Prostate gland (tissue), 2 donors: ENCODE measurements around the gene TMTC1. TPM values are rescaled to one million over a fixed set of nuclear protein-coding genes. Genes with fewer than 3 reads are reported as not detected.
A peak's percentile ranks its signal among the peaks of the same experiment; 100 is the strongest.

Source experiments
- DNase-seq: peaks from one replicate; pipeline ENCODE4 v3.0.0-alpha.2; 2019; ENCODE audit warnings: low spot score
- H3K27ac ChIP-seq, 2 donors: fragments of 200-600 bp; sonication (generic); 2 replicates each; pipeline ENCODE4 v1.5.1; 2017 to 2019
- H3K27me3 ChIP-seq: fragments of 200-600 bp; sonication (generic); replicated peaks from 2 replicates; pipeline ENCODE4 v1.5.1; 2019; ENCODE audit not compliant: insufficient read depth
- H3K36me3 ChIP-seq, 2 donors: fragments of 200-600 bp; sonication (generic); 1 replicate in 1 of 2; 2 replicates in 1 of 2; pipeline versions ENCODE4 v1.5.1 to v1.8.1; 2017 to 2019
- H3K4me1 ChIP-seq: fragments of 200-600 bp; sonication (generic); replicated peaks from 2 replicates; pipeline ENCODE4 v1.5.1; 2019
- H3K4me3 ChIP-seq, 2 donors: fragments of 200-600 bp; sonication (generic); 2 replicates each; pipeline ENCODE4 v1.5.1; 2017 to 2019
- H3K9me3 ChIP-seq: fragments of 200-600 bp; sonication (generic); 2 replicates; pipeline ENCODE4 v1.5.1; 2017
- POLR2A ChIP-seq: fragments of 450-650 bp; IDR thresholded peaks from one replicate; pipeline ENCODE4 v1.6.1; 2016; ENCODE audit warnings: antibody characterized with exemption, mild to moderate bottlenecking
- POLR2AphosphoS5 ChIP-seq: sonication (generic); formaldehyde crosslinking; IDR thresholded peaks from one replicate; pipeline ENCODE4 v1.6.1; 2017; ENCODE audit warnings: antibody characterized with exemption
- WGBS: methylation state at CpG from one replicate; pipeline ENCODE4 v1.1.5; 2018; 5-methylcytosine and 5-hydroxymethylcytosine counted together
- intact Hi-C: fragments of 100-400 bp; cut with DNase I; formaldehyde crosslinking; loops from one replicate; pipeline ENCODE4 v1.14.2; 2022
- total RNA-seq, 2 donors: library from RNA; depleted of rRNA; stranded (reverse); fragments of >200 nt; gene quantifications; one replicate each; pipeline ENCODE4 v1.1.0, GENCODE V29; 2016
- TF ChIP-seq, protein P1 (sequence below), 4 experiments: fragments of 200-600 bp in 2 of 4; fragments of 450-650 bp in 2 of 4; sonication (generic) in 2 of 4; IDR thresholded peaks; 1 replicate in 3 of 4; 2 replicates in 1 of 4; pipeline ENCODE4 v1.5.1; 2016 to 2019; ENCODE audit warnings: antibody characterized with exemption in 4 of 4, mild to moderate bottlenecking in 2 of 4, moderate library complexity in 2 of 4

The TMTC1 gene
- total RNA-seq, 2 donors from 2014 or later = 12.9 to 25.2 TPM

DNA sequence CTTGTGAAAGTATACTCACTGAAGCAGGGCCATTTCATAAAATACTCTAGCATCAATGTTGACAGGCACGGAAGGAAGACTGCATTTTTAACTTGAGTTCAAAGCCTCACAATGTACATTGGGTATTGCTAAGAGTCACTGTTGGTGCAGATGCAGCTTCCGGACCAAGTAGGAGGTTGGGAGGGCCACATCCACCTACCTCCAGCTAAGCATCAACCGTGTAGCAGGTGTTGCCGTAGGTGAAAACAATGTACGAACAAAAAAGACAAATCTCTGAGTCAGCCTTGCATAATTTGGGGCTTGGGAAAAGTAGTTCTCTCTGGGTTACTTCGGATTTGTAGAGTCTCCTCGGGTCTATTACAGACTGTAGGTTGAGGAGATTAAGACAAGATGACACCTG lies 48.1 kb downstream of the TMTC1 start:
- no peak for TF ChIP-seq POLR2A
- no peak for TF ChIP-seq POLR2AphosphoS5
- TF ChIP-seq, protein P1, sequence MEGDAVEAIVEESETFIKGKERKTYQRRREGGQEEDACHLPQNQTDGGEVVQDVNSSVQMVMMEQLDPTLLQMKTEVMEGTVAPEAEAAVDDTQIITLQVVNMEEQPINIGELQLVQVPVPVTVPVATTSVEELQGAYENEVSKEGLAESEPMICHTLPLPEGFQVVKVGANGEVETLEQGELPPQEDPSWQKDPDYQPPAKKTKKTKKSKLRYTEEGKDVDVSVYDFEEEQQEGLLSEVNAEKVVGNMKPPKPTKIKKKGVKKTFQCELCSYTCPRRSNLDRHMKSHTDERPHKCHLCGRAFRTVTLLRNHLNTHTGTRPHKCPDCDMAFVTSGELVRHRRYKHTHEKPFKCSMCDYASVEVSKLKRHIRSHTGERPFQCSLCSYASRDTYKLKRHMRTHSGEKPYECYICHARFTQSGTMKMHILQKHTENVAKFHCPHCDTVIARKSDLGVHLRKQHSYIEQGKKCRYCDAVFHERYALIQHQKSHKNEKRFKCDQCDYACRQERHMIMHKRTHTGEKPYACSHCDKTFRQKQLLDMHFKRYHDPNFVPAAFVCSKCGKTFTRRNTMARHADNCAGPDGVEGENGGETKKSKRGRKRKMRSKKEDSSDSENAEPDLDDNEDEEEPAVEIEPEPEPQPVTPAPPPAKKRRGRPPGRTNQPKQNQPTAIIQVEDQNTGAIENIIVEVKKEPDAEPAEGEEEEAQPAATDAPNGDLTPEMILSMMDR (IDR thresholded peaks at IDR 0.05) = no peak
- intact Hi-C loops = loop anchor here (2.0 kb wide), 1 partner anchor 47 kb away; the partner anchor contains the start of gene TMTC1
- DNase-seq = no peak
- no peaks in the 10 kb centered on the region for H3K27me3 ChIP-seq
- no peaks in the 10 kb centered on the region for H3K4me1 ChIP-seq
- H3K27ac ChIP-seq = no peak overlapping the region
- no peaks in the 10 kb centered on the region for H3K36me3 ChIP-seq
- 81% methylated on average over 7 of the region's 7 CpGs for WGBS
- H3K9me3 ChIP-seq = no peaks in the 10 kb centered on the region
- H3K4me3 ChIP-seq = no peak overlapping the region

GRCh38 chr12:29734734-29735133 lies 49.0 kb downstream of the TMTC1 start:
- Histone ChIP-seq H3K36me3 (no peaks in the 10 kb centered on the region), H3K9me3 (no peaks in the 10 kb centered on the region), H3K27me3 (no peaks in the 10 kb centered on the region), H3K4me1 (no peaks in the 10 kb centered on the region), H3K27ac (peak overlapping the region in 1 of 2 donors; percentile 11), H3K4me3 (no peak overlapping the region)
- TF ChIP-seq, protein P1 (IDR thresholded peaks at IDR 0.05) = no peak
- TF ChIP-seq POLR2A = no peak
- TF ChIP-seq POLR2AphosphoS5 = no peak
- intact Hi-C loops = loop anchor here (2.0 kb wide), 1 partner anchor 48 kb away; the partner anchor contains the start of gene TMTC1
- DNase-seq = no peak
- WGBS = 22% methylated on average over 6 of the region's 6 CpGs

- intact Hi-C loops = loop anchor here (2.0 kb wide), 1 partner anchor 48 kb away; the partner anchor contains the start of gene TMTC1
- 69% methylated on average over 5 of the region's 5 CpGs for WGBS
- TF ChIP-seq, protein P1 (IDR thresholded peaks at IDR 0.05) = no peak
- TF ChIP-seq POLR2AphosphoS5 (no peak), POLR2A (no peak)
- Histone ChIP-seq H3K9me3 (no peaks in the 10 kb centered on the region), H3K36me3 (no peaks in the 10 kb centered on the region), H3K4me1 (no peaks in the 10 kb centered on the region), H3K27me3 (no peaks in the 10 kb centered on the region), H3K27ac (peak overlapping the region in 1 of 2 donors; percentile 11), H3K4me3 (no peak overlapping the region)
- no peak for DNase-seq
Observed at GRCh38 chr12:29734305-29734704, 49.4 kb downstream of the TMTC1 start.

GRCh38 chr12:29733501-29733900 lies 50.2 kb downstream of the TMTC1 start:
- Histone ChIP-seq H3K4me3 (no peak overlapping the region), H3K9me3 (no peaks in the 10 kb centered on the region), H3K27me3 (no peaks in the 10 kb centered on the region), H3K27ac (no peak overlapping the region), H3K4me1 (no peaks in the 10 kb centered on the region), H3K36me3 (no peaks in the 10 kb centered on the region)
- intact Hi-C loops = no loop called here
- DNase-seq = no peak
- TF ChIP-seq POLR2AphosphoS5 (no peak), POLR2A (no peak)
- TF ChIP-seq, protein P1 (IDR thresholded peaks at IDR 0.05) = no peak
- WGBS = 82% methylated on average over 1 of the region's 1 CpG

DNA sequence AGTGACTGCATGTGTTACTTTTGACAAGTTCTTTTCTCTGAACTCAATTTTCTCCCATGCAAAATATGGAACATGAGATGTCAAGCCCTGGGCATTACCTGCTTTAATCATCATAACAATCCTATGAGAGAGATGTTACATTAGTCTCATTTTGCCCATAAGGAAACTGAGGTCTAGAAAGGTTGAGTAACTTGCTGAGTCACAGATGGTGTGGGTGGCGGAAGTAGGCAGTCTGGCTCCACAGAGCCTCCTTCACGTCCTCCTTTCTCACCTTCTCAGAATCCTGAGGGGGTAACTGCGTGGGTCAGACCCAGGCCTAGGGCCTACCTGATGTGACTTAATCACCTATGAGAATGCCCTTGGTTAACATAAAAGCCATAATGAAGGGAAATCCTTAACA lies 50.7 kb downstream of the TMTC1 start:
- intact Hi-C loops = no loop called here
- Histone ChIP-seq H3K27me3 (no peaks in the 10 kb centered on the region), H3K9me3 (no peaks in the 10 kb centered on the region), H3K27ac (no peak overlapping the region), H3K4me1 (no peaks in the 10 kb centered on the region), H3K4me3 (no peak overlapping the region), H3K36me3 (no peaks in the 10 kb centered on the region)
- TF ChIP-seq POLR2AphosphoS5 = no peak
- TF ChIP-seq, protein P1 (IDR thresholded peaks at IDR 0.05) = no peak
- TF ChIP-seq POLR2A = no peak
- no peak for DNase-seq
- 98% methylated on average over 3 of the region's 3 CpGs for WGBS
